ENCODE results near the gene LMO2.

LMO2 gene

GRCh38 chr11:33887886-33888285 is 4.0 kb downstream of the LMO2 start:
- H3K27ac ChIP-seq: no peak overlapping the region
- TF ChIP-seq CTCF (IDR thresholded peaks at IDR 0.05) (no peak), ZFX (IDR thresholded peaks at IDR 0.05; ENCODE audit: borderline replicate concordance) (no peak)

GRCh38 chr11:33885338-33886005 is 6.4 kb downstream of the LMO2 start:
- no peak overlapping the region for H3K27ac ChIP-seq

GRCh38 chr11:33884601-33885000 is 7.3 kb downstream of the LMO2 start:
- no peak for TF ChIP-seq CTCF (IDR thresholded peaks at IDR 0.05)
- TF ChIP-seq ZFX (IDR thresholded peaks at IDR 0.05; ENCODE audit: borderline replicate concordance): no peak
- no peak overlapping the region for H3K27ac ChIP-seq

More at GRCh38 chr11:33885338-33886005, 6.4 kb downstream of the LMO2 start:
- TF ChIP-seq CTCF (IDR thresholded peaks at IDR 0.05): no peak
- no peak for TF ChIP-seq ZFX (IDR thresholded peaks at IDR 0.05; ENCODE audit: borderline replicate concordance)

DNA sequence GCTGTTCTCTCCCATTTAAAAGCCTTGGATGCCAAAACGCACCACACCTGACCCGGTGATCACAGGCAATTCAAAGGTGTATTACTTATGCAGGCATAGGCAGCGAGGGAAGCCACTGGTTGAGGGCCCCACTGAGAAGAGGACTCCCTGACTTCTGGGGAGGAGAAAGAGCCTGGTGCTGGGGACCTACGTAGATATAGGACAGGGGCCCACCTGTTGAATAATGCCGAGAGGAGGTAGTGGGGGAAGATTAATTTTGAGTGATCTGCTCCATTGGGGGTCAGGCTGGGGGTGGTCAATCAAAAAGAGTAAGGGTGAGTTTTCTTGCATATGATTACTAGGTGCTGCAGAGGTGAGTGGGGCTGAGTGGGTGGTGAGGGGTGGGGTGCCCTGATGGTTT is 7.8 kb downstream of the LMO2 start:
- TF ChIP-seq ZFX (IDR thresholded peaks at IDR 0.05; ENCODE audit: borderline replicate concordance) (no peak), CTCF (IDR thresholded peaks at IDR 0.05) (no peak)
- no peak overlapping the region for H3K27ac ChIP-seq

DNA sequence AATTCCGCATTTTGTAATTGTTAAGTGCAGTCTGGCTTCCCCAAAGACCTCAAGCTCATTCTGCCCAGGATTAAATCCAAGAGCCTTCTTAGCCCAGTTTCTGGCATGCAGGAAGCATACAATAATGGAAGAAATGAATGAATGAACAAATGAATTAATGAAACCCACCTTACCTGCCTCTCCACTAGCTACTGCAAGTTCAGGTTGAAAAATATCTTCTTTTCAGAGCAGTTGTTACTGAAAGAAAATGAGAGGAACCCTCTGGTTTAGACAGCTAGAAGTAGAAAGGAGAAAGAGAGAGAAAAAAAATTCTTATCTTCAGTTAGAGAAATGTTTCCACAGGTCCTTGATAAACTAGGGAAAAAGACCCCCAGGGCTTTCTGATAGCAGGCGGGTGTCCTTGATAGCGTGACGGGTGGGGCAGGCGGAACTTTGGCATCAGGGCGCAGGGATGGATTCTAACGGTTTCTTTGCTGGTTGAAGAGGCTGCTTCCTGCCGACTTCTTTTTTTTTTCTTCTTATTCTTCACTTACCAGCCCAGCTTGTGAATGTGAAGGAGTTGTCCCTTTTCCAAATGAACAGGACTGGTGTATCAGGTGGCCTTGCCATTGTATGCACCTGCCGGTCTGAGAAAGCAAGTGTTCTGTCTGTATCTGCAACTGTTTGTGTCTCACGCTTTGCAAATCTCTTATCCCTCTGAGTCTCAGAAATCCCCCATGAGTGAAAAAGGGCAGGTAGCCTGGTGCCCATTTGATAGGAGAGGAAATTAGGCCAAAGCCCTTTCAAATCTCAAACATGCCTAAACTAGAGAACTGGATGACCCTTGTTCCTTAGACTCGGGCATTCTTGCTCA is 10.0 kb downstream of the LMO2 start:
- no peak overlapping the region for H3K27ac ChIP-seq
- TF ChIP-seq CTCF (IDR thresholded peaks at IDR 0.05) (no peak), ZFX (IDR thresholded peaks at IDR 0.05; ENCODE audit: borderline replicate concordance) (no peak)

DNA sequence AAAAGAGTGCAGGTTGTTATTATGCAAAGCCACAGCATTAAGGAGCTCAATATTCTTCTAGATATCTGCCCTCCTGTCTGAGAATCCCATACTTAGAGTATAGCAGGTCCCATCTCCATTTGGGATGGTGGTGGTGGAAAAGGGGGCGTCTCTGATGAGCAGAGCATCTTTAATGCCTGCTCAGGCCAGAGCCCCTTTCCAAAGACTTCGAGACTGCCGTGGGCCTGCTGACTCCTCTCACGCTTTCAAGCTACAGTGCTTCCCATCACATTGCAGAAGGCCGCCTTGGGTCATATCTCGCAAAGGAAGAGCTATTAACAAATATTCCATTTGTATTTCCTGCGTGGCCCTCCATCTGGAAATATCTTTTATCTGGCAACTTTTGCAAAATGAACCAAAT is 10.9 kb downstream of the LMO2 start:
- TF ChIP-seq ZFX (IDR thresholded peaks at IDR 0.05; ENCODE audit: borderline replicate concordance) (no peak), CTCF (IDR thresholded peaks at IDR 0.05) (no peak)
- no peak overlapping the region for H3K27ac ChIP-seq

GRCh38 chr11:33879375-33879774 is 12.5 kb downstream of the LMO2 start:
- TF ChIP-seq CTCF (IDR thresholded peaks at IDR 0.05): no peak
- no peak for TF ChIP-seq ZFX (IDR thresholded peaks at IDR 0.05; ENCODE audit: borderline replicate concordance)
- no peak overlapping the region for H3K27ac ChIP-seq

Data from 22Rv1 (cell line).